Activated T-helper 17 cell treated with anti-CD3 and anti-CD28 coated beads, Interleukin-2, amount 50 U/mL, for 72 hours (primary cell): ENCODE measurements around the gene KRTAP9-7. TPM values are rescaled to one million over a fixed set of nuclear protein-coding genes. Genes with fewer than 3 reads are reported as not detected.
"Not testable (repeated sequence)": the region's sequence is repeated elsewhere in the genome, so short reads cannot be mapped to it uniquely, and the experiment has no call there.

Experiments
- ATAC-seq: fragments of 150-1000 bp; cut with Tn5 transposase; replicated peaks from 2 replicates; pipeline ENCODE4 v1.10.0; 2021; ENCODE audit warnings: mild to moderate bottlenecking, moderate library complexity
- H3K27ac Mint-ChIP-seq: one replicate; pipeline ENCODE4 v1.8.0; 2022; ENCODE audit warnings: mixed read lengths
- H3K27me3 Mint-ChIP-seq: one replicate; pipeline ENCODE4 v1.8.0; 2022; ENCODE audit warnings: mixed read lengths
- H3K36me3 Mint-ChIP-seq: one replicate; pipeline ENCODE4 v1.8.0; 2022; ENCODE audit warnings: low read depth, mild to moderate bottlenecking, mixed read lengths
- H3K4me1 Mint-ChIP-seq: one replicate; pipeline ENCODE4 v1.8.0; 2022; ENCODE audit warnings: mixed read lengths
- H3K4me3 Mint-ChIP-seq: one replicate; pipeline ENCODE4 v1.8.0; 2022; ENCODE audit warnings: mild to moderate bottlenecking, mixed read lengths
- H3K9me3 Mint-ChIP-seq: one replicate; pipeline ENCODE4 v1.8.0; 2022; ENCODE audit warnings: mixed read lengths
- total RNA-seq, 2 donors: library from RNA; stranded (reverse); gene quantifications; one replicate each; pipeline ENCODE4 v1.2.3, GENCODE V29; 2022

KRTAP9-7 gene
- not detected for total RNA-seq

- not testable (repeated sequence) for H3K4me3 Mint-ChIP-seq, H3K27ac Mint-ChIP-seq, H3K36me3 Mint-ChIP-seq, H3K9me3 Mint-ChIP-seq, ATAC-seq
- peaks cover 10% of the 10 kb centered on the region for H3K4me1 Mint-ChIP-seq
- H3K27me3 Mint-ChIP-seq, result peaks cover 17% of the 10 kb centered on the region
These were observed at the start of gene KRTAP9-7 for GRCh38 chr17:41275648-41276190. TSS of gene KRTAP9-7 (plus strand) at chr17:41275698. CDS start at chr17:41275698, 0 bp downstream.

GRCh38 chr17:41226051-41226450 is 49.4 kb upstream of the KRTAP9-7 start:
- peaks cover 7% of the 10 kb centered on the region for H3K27me3 Mint-ChIP-seq
- no peaks in the 10 kb centered on the region for H3K36me3 Mint-ChIP-seq
- no peak for ATAC-seq
- no peaks in the 10 kb centered on the region for H3K9me3 Mint-ChIP-seq
- H3K4me3 Mint-ChIP-seq, result no peak overlapping the region
- no peak overlapping the region for H3K27ac Mint-ChIP-seq
- H3K4me1 Mint-ChIP-seq, result no peaks in the 10 kb centered on the region

GRCh38 chr17:41226598-41227095 is 48.9 kb upstream of the KRTAP9-7 start, which contains the start of gene KRTAP9-2:
TSS of gene KRTAP9-2 (plus strand) at chr17:41226648. CDS start at chr17:41226655, 7 bp downstream.
- not testable (repeated sequence) for ATAC-seq, H3K4me3 Mint-ChIP-seq, H3K4me1 Mint-ChIP-seq, H3K27ac Mint-ChIP-seq, H3K27me3 Mint-ChIP-seq, H3K9me3 Mint-ChIP-seq, H3K36me3 Mint-ChIP-seq

GRCh38 chr17:41230094-41230493 is 45.4 kb upstream of the KRTAP9-7 start:
- Mint-ChIP-seq H3K36me3 (no peaks in the 10 kb centered on the region), H3K4me1 (no peaks in the 10 kb centered on the region), H3K4me3 (no peak overlapping the region), H3K9me3 (no peaks in the 10 kb centered on the region), H3K27me3 (peaks cover 15% of the 10 kb centered on the region), H3K27ac (no peak overlapping the region)
- no peak for ATAC-seq

GRCh38 chr17:41231731-41232130 is 43.8 kb upstream of the KRTAP9-7 start:
- Mint-ChIP-seq H3K27ac (no peak overlapping the region), H3K4me1 (no peaks in the 10 kb centered on the region), H3K36me3 (no peaks in the 10 kb centered on the region), H3K4me3 (no peak overlapping the region), H3K9me3 (no peaks in the 10 kb centered on the region), H3K27me3 (peaks cover 20% of the 10 kb centered on the region)
- ATAC-seq, result no peak

GRCh38 chr17:41232399-41233105 is 42.9 kb upstream of the KRTAP9-7 start, which contains the start of gene KRTAP9-3:
TSS of gene KRTAP9-3 (plus strand) at chr17:41232449. CDS start at chr17:41232502, 53 bp downstream.
- not testable (repeated sequence) for H3K4me1 Mint-ChIP-seq, H3K27ac Mint-ChIP-seq, ATAC-seq, H3K4me3 Mint-ChIP-seq, H3K36me3 Mint-ChIP-seq, H3K9me3 Mint-ChIP-seq
- peaks cover 20% of the 10 kb centered on the region for H3K27me3 Mint-ChIP-seq

GRCh38 chr17:41237116-41237515 is 38.4 kb upstream of the KRTAP9-7 start:
- not testable (repeated sequence) for H3K36me3 Mint-ChIP-seq, H3K4me3 Mint-ChIP-seq, H3K4me1 Mint-ChIP-seq, H3K9me3 Mint-ChIP-seq, ATAC-seq, H3K27ac Mint-ChIP-seq
- H3K27me3 Mint-ChIP-seq, result peaks cover 21% of the 10 kb centered on the region

- ATAC-seq, H3K4me3 Mint-ChIP-seq, H3K27ac Mint-ChIP-seq, H3K4me1 Mint-ChIP-seq, H3K9me3 Mint-ChIP-seq, H3K36me3 Mint-ChIP-seq: not testable (repeated sequence)
- peaks cover 19% of the 10 kb centered on the region for H3K27me3 Mint-ChIP-seq
These were observed 37.5 kb upstream of the KRTAP9-7 start, which contains the start of gene KRTAP9-8 for GRCh38 chr17:41237949-41238437. TSS of gene KRTAP9-8 (plus strand) at chr17:41237999. CDS start at chr17:41238052, 53 bp downstream.

GRCh38 chr17:41246995-41247787 is 28.3 kb upstream of the KRTAP9-7 start:
- not testable (repeated sequence) for H3K36me3 Mint-ChIP-seq, H3K4me3 Mint-ChIP-seq, H3K4me1 Mint-ChIP-seq, H3K27me3 Mint-ChIP-seq, H3K9me3 Mint-ChIP-seq, H3K27ac Mint-ChIP-seq, ATAC-seq

GRCh38 chr17:41249637-41250240 is 25.8 kb upstream of the KRTAP9-7 start, which contains the start of gene KRTAP9-4:
TSS of gene KRTAP9-4 (plus strand) at chr17:41249687. CDS start at chr17:41249721, 34 bp downstream.
- not testable (repeated sequence) for H3K27me3 Mint-ChIP-seq, H3K4me1 Mint-ChIP-seq, H3K27ac Mint-ChIP-seq, ATAC-seq, H3K4me3 Mint-ChIP-seq, H3K36me3 Mint-ChIP-seq, H3K9me3 Mint-ChIP-seq

- Mint-ChIP-seq H3K27me3 (peaks cover 13% of the 10 kb centered on the region), H3K4me3 (no peak overlapping the region), H3K4me1 (no peaks in the 10 kb centered on the region), H3K36me3 (no peaks in the 10 kb centered on the region), H3K27ac (no peak overlapping the region), H3K9me3 (no peaks in the 10 kb centered on the region)
- ATAC-seq, result no peak
These were observed 24.2 kb upstream of the KRTAP9-7 start for GRCh38 chr17:41251261-41251660.

GRCh38 chr17:41254861-41255260 is 20.6 kb upstream of the KRTAP9-7 start:
- Mint-ChIP-seq H3K27ac (no peak overlapping the region), H3K27me3 (peaks cover 28% of the 10 kb centered on the region), H3K9me3 (no peaks in the 10 kb centered on the region)

GRCh38 chr17:41255381-41256290 is 19.9 kb upstream of the KRTAP9-7 start, which contains the start of gene KRTAP9-9:
TSS of gene KRTAP9-9 (plus strand) at chr17:41255384.
- not testable (repeated sequence) for H3K4me3 Mint-ChIP-seq, H3K27ac Mint-ChIP-seq, H3K36me3 Mint-ChIP-seq, H3K4me1 Mint-ChIP-seq, ATAC-seq, H3K9me3 Mint-ChIP-seq
- peaks cover 28% of the 10 kb centered on the region for H3K27me3 Mint-ChIP-seq

More at GRCh38 chr17:41254861-41255260, 20.6 kb upstream of the KRTAP9-7 start:
- no peak for ATAC-seq
- Mint-ChIP-seq H3K4me3 (no peak overlapping the region), H3K4me1 (no peaks in the 10 kb centered on the region), H3K36me3 (no peaks in the 10 kb centered on the region)
